ENCODE measurements around the gene RNASEH1. TPM values are rescaled to one million over a fixed set of nuclear protein-coding genes. Genes with fewer than 3 reads are reported as not detected.
"Not testable (repeated sequence)": the region's sequence is repeated elsewhere in the genome, so short reads cannot be mapped to it uniquely, and the experiment has no call there.

RNASEH1 gene
- total RNA-seq, 4 donors from 2014 or later = 17.9 to 26.3 (median 23.8) TPM

GRCh38 chr2:3574155-3574554 lies 16.0 kb upstream of the RNASEH1 start:
- no peak for TF ChIP-seq CTCF (IDR thresholded peaks at IDR 0.05)
- ATAC-seq (ENCODE audit: low FRiP score) = no peak
- DNase-seq (ENCODE audit: low spot score) = no peak

GRCh38 chr2:3572620-3573019 lies 14.5 kb upstream of the RNASEH1 start:
- no peak for DNase-seq (ENCODE audit: low spot score)
- no peak for TF ChIP-seq CTCF (IDR thresholded peaks at IDR 0.05)
- no peak for ATAC-seq (ENCODE audit: low FRiP score)

- ATAC-seq (ENCODE audit: low FRiP score) (no peak), DNase-seq (ENCODE audit: low spot score) (no peak)
- no peak for TF ChIP-seq CTCF (IDR thresholded peaks at IDR 0.05)
Measured at GRCh38 chr2:3571284-3571683, 13.2 kb upstream of the RNASEH1 start.

GRCh38 chr2:3569656-3570055 lies 11.5 kb upstream of the RNASEH1 start:
- not testable (repeated sequence) for ATAC-seq (ENCODE audit: low FRiP score); DNase-seq (ENCODE audit: low spot score)

GRCh38 chr2:3566806-3567205 lies 8.7 kb upstream of the RNASEH1 start:
- no peak for DNase-seq (ENCODE audit: low spot score)
- TF ChIP-seq CTCF (IDR thresholded peaks at IDR 0.05) = no peak

GRCh38 chr2:3565117-3565516 lies 7.0 kb upstream of the RNASEH1 start:
- no peak for DNase-seq (ENCODE audit: low spot score)
- TF ChIP-seq CTCF (IDR thresholded peaks at IDR 0.05) = no peak
- no peak for ATAC-seq (ENCODE audit: low FRiP score)

More at GRCh38 chr2:3566806-3567205, 8.7 kb upstream of the RNASEH1 start:
- ATAC-seq (ENCODE audit: low FRiP score) = no peak

GRCh38 chr2:3563521-3563976 lies 5.4 kb upstream of the RNASEH1 start:
- TF ChIP-seq CTCF (IDR thresholded peaks at IDR 0.05) = no peak
- DNase-seq (ENCODE audit: low spot score) (no peak), ATAC-seq (ENCODE audit: low FRiP score) (no peak)
